Calu3 (cell line): Measurements from ENCODE around the gene MLLT10. TPM values are rescaled to one million over a fixed set of nuclear protein-coding genes. Genes with fewer than 3 reads are reported as not detected.

Experiments
- BruUV-seq: library from RNA; stranded (reverse); fragments of 400-500 nt; replicated peaks from 2 replicates; lab custom pipeline; 2021; lab: Mats Ljungman, UMichigan
- CTCF ChIA-PET: fragments of 300-600 bp; sonication (Branson Sonifier 250); formaldehyde crosslinking; loops from one replicate; lab custom pipeline; 2022; ENCODE audit warnings: antibody characterized with exemption; lab: Charles Lee
- DNase-seq: peaks from one replicate; pipeline ENCODE4 v3.0.0; 2022
- H3K27ac Mint-ChIP-seq: one replicate; pipeline ENCODE4 v1.8.0; 2022; ENCODE audit warnings: mixed read lengths; ENCODE audit not compliant: unreplicated experiment
- H3K27me3 Mint-ChIP-seq: one replicate; pipeline ENCODE4 v1.8.0; 2022; ENCODE audit warnings: mixed read lengths; ENCODE audit not compliant: unreplicated experiment
- H3K36me3 Mint-ChIP-seq: one replicate; pipeline ENCODE4 v1.8.0; 2022; ENCODE audit warnings: mild to moderate bottlenecking, moderate library complexity, mixed read lengths; ENCODE audit not compliant: insufficient read depth, unreplicated experiment
- H3K4me1 Mint-ChIP-seq: one replicate; pipeline ENCODE4 v1.8.0; 2022; ENCODE audit warnings: mild to moderate bottlenecking, low read depth, mixed read lengths; ENCODE audit not compliant: unreplicated experiment
- H3K4me3 Mint-ChIP-seq: one replicate; pipeline ENCODE4 v1.8.0; 2022; ENCODE audit warnings: mild to moderate bottlenecking, low read depth, moderate library complexity, mixed read lengths; ENCODE audit not compliant: unreplicated experiment
- H3K9me3 Mint-ChIP-seq: one replicate; pipeline ENCODE4 v1.8.0; 2022; ENCODE audit warnings: low read depth, mixed read lengths; ENCODE audit not compliant: unreplicated experiment
- CTCF ChIP-seq: fragments of 200-600 bp; IDR thresholded peaks from one replicate; pipeline ENCODE4 v1.8.0; 2022; ENCODE audit warnings: antibody characterized with exemption; ENCODE audit not compliant: unreplicated experiment
- intact Hi-C: fragments of 100-400 bp; cut with micrococcal nuclease; formaldehyde crosslinking; loops from one replicate; pipeline ENCODE4 v1.10.0; 2022; ENCODE audit not compliant: unreplicated experiment
- total RNA-seq: library from RNA; stranded (reverse); gene quantifications from 2 replicates; pipeline ENCODE4 v1.2.3, GENCODE V29; 2022

The MLLT10 gene
- total RNA-seq, 1 experiment from 2014 or later, result 34.7 TPM

GRCh38 chr10:21526860-21527597 lies 7.0 kb upstream of the MLLT10 start:
- H3K27me3 Mint-ChIP-seq, result peaks cover 13% of the 10 kb centered on the region

GRCh38 chr10:21527598-21528235 lies 6.3 kb upstream of the MLLT10 start:
- Mint-ChIP-seq H3K4me1 (no peaks in the 10 kb centered on the region), H3K4me3 (peak overlapping the region; percentile 76), H3K36me3 (peaks cover 28% of the 10 kb centered on the region), H3K9me3 (no peaks in the 10 kb centered on the region), H3K27ac (no peak overlapping the region), H3K27me3 (peaks cover 13% of the 10 kb centered on the region)
- CTCF ChIA-PET, result interaction anchor here (0.6 kb wide), 2 partner anchors 53 to 135 kb away, joined by 3 to 4 read pairs; no protein-coding TSS in a partner anchor
- no peak for TF ChIP-seq CTCF
- no TSS peak for BruUV-seq
- no peak for DNase-seq
- intact Hi-C loops, result no loop called here

More at GRCh38 chr10:21526860-21527597, 7.0 kb upstream of the MLLT10 start:
- peak overlapping the region; percentile 76 for H3K4me3 Mint-ChIP-seq
- H3K9me3 Mint-ChIP-seq, result no peaks in the 10 kb centered on the region
- CTCF ChIA-PET, result interaction anchor here (0.6 to 0.7 kb wide), 3 partner anchors 23 to 134 kb away, joined by 3 to 4 read pairs (median 3); no protein-coding TSS in a partner anchor
- H3K36me3 Mint-ChIP-seq, result peaks cover 28% of the 10 kb centered on the region
- intact Hi-C loops, result no loop called here
- no peaks in the 10 kb centered on the region for H3K4me1 Mint-ChIP-seq
- DNase-seq, result peak; percentile 50
- BruUV-seq, result no TSS peak
- TF ChIP-seq CTCF, result no peak
- peak overlapping the region; percentile 70 for H3K27ac Mint-ChIP-seq

- no peak for TF ChIP-seq CTCF
- Mint-ChIP-seq H3K27me3 (peaks cover 13% of the 10 kb centered on the region), H3K9me3 (no peaks in the 10 kb centered on the region), H3K4me3 (no peak overlapping the region), H3K27ac (no peak overlapping the region), H3K36me3 (peaks cover 35% of the 10 kb centered on the region), H3K4me1 (no peaks in the 10 kb centered on the region)
- intact Hi-C loops, result no loop called here
- CTCF ChIA-PET, result no interaction called here
- BruUV-seq, result no TSS peak
- DNase-seq, result no peak
Observed at GRCh38 chr10:21528236-21529031, 5.6 kb upstream of the MLLT10 start.
